Tibial nerve (tissue), 4 donors: ENCODE results near the gene TRAF3. TPM values are rescaled to one million over a fixed set of nuclear protein-coding genes. Genes with fewer than 3 reads are reported as not detected.

ENCODE experiments used
- DNase-seq, 2 donors: peaks; one replicate each; pipeline ENCODE4 v3.0.0-alpha.2; 2019; ENCODE audit warnings: low spot score in 2 of 2
- H3K27ac ChIP-seq, 4 donors: fragments of 200-600 bp; sonication (generic) in 3 of 4; one replicate each; pipeline ENCODE4 v1.5.1; 2017 to 2019; ENCODE audit warnings: mild to moderate bottlenecking in 1 of 4
- H3K27me3 ChIP-seq, 2 donors: fragments of 200-600 bp; sonication (generic) in 1 of 2; one replicate each; pipeline versions ENCODE4 v1.5.1 to v1.6.0; 2017 to 2019
- H3K36me3 ChIP-seq, 3 donors: fragments of 200-600 bp; sonication (generic); one replicate each; pipeline ENCODE4 v1.5.1; 2018 to 2019
- H3K4me1 ChIP-seq, 4 donors: fragments of 200-600 bp; sonication (generic) in 3 of 4; one replicate each; pipeline ENCODE4 v1.5.1; 2017 to 2019
- H3K4me3 ChIP-seq, 4 donors: fragments of 200-600 bp; sonication (generic) in 3 of 4; one replicate each; pipeline ENCODE4 v1.5.1; 2017 to 2019; ENCODE audit warnings: mild to moderate bottlenecking in 1 of 4, moderate library complexity in 1 of 4
- H3K9me3 ChIP-seq, 4 donors: fragments of 200-600 bp; sonication (generic) in 3 of 4; one replicate each; pipeline ENCODE4 v1.5.1; 2017 to 2019
- EP300 ChIP-seq, 2 donors: sonication (generic); formaldehyde crosslinking; IDR thresholded peaks; one replicate each; pipeline ENCODE4 v1.6.1; 2017; ENCODE audit warnings: antibody characterized with exemption in 2 of 2, mild to moderate bottlenecking in 1 of 2
- POLR2A ChIP-seq, 2 donors: fragments of 450-650 bp; IDR thresholded peaks; one replicate each; pipeline ENCODE4 v1.6.1; 2017; ENCODE audit warnings: antibody characterized with exemption in 2 of 2, mild to moderate bottlenecking in 2 of 2, moderate library complexity in 2 of 2
- WGBS, 2 donors: methylation state at CpG; one replicate each; pipeline ENCODE4 v1.1.5; 2018; 5-methylcytosine and 5-hydroxymethylcytosine counted together
- total RNA-seq, 4 donors: library from RNA; depleted of rRNA; stranded (reverse); fragments of >200 nt; gene quantifications; one replicate each; pipeline ENCODE4 v1.1.0, GENCODE V29; 2016
- TF ChIP-seq, protein P1 (sequence below), 5 experiments: fragments of 200-600 bp in 3 of 5; fragments of 450-650 bp in 2 of 5; sonication (generic) in 3 of 5; IDR thresholded peaks; one replicate each; pipeline ENCODE4 v1.5.1; 2016 to 2019; ENCODE audit warnings: antibody characterized with exemption in 5 of 5, mild to moderate bottlenecking in 3 of 5, moderate library complexity in 2 of 5

Gene TRAF3
- total RNA-seq, 4 donors from 2014 or later, result 4.8 to 20.7 (median 13.4) TPM

DNA sequence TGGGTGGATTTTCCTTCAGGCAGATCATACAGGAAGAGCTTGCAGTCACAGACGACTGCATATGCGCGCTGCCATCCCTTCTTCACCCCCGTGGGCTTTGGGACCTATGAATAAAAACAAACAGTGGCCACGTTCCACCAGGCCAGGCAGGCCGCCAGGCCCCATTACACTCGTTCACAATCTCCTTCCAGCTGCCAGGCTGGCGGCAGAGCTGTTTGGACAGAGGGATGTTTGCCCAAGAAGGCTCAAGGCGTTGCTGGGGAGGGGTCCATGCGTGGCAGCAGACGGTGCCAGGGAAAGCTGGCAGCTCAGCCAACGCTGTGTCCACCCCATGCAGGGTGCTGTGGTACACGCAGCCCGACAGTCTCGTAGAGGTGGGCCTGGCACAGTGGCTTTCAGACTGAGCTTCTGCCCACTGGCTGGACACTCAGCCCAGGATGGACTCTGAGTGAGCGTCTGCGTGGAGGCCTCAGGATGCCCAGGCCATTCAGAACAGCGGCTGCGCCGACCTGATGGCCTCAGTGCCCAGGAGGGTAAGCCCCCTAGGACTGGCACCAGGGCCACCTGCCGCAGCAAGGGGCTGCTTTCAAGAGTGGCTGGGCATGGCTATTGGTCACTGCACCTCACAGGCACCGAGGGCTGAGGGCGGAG is 172.7 kb downstream of the TRAF3 start:
- Histone ChIP-seq H3K27me3 (no peaks in the 10 kb centered on the region), H3K27ac (peak overlapping the region in 3 of 4 donors; percentile 23 to 54 (median 42)), H3K4me1 (peaks cover 0 to 28% (median 8%) of the 10 kb centered on the region in 4 donors), H3K36me3 (peaks cover 9 to 95% (median 21%) of the 10 kb centered on the region in 3 donors), H3K4me3 (no peak overlapping the region), H3K9me3 (no peaks in the 10 kb centered on the region)
- DNase-seq, result no peak
- WGBS, 2 donors, result 49 to 72% methylated on average over 7 to 15 of the region's 23 CpGs
- TF ChIP-seq POLR2A (IDR thresholded peaks at IDR 0.05) (no peak), EP300 (IDR thresholded peaks at IDR 0.05) (no peak)
- TF ChIP-seq, protein P1, sequence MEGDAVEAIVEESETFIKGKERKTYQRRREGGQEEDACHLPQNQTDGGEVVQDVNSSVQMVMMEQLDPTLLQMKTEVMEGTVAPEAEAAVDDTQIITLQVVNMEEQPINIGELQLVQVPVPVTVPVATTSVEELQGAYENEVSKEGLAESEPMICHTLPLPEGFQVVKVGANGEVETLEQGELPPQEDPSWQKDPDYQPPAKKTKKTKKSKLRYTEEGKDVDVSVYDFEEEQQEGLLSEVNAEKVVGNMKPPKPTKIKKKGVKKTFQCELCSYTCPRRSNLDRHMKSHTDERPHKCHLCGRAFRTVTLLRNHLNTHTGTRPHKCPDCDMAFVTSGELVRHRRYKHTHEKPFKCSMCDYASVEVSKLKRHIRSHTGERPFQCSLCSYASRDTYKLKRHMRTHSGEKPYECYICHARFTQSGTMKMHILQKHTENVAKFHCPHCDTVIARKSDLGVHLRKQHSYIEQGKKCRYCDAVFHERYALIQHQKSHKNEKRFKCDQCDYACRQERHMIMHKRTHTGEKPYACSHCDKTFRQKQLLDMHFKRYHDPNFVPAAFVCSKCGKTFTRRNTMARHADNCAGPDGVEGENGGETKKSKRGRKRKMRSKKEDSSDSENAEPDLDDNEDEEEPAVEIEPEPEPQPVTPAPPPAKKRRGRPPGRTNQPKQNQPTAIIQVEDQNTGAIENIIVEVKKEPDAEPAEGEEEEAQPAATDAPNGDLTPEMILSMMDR (IDR thresholded peaks at IDR 0.05), result no peak

DNA sequence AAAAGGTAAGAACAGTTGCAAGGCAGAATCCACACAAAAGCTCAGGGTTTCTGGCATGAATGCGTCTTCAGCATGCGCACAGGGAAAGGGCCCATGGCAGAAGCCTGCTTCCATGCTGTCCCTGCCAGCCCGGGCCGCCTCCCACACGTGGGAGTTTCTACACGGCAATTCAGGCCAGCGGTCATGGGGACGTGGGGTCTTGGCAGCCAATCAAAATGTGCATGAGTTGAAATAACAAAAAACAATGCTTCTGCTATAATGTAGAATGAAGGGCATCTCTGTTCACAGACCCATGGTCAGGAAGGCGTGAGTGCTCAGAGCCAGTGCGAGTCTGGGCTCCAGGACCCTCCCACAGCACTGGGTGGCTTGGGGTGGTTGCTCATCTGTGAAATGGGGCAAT is 173.8 kb downstream of the TRAF3 start:
- peak; percentile 20 to 85 for TF ChIP-seq EP300 (IDR thresholded peaks at IDR 0.05)
- no peak for TF ChIP-seq POLR2A (IDR thresholded peaks at IDR 0.05)
- Histone ChIP-seq H3K36me3 (peaks cover 7 to 95% (median 12%) of the 10 kb centered on the region in 3 donors), H3K4me3 (no peak overlapping the region), H3K27ac (peak overlapping the region in 2 of 4 donors; percentile 63 to 80), H3K4me1 (peaks cover 0 to 28% (median 8%) of the 10 kb centered on the region in 4 donors), H3K27me3 (no peaks in the 10 kb centered on the region), H3K9me3 (no peaks in the 10 kb centered on the region)
- 57 to 60% methylated on average over 10 of the region's 10 CpGs for WGBS, 2 donors
- no peak for DNase-seq

DNA sequence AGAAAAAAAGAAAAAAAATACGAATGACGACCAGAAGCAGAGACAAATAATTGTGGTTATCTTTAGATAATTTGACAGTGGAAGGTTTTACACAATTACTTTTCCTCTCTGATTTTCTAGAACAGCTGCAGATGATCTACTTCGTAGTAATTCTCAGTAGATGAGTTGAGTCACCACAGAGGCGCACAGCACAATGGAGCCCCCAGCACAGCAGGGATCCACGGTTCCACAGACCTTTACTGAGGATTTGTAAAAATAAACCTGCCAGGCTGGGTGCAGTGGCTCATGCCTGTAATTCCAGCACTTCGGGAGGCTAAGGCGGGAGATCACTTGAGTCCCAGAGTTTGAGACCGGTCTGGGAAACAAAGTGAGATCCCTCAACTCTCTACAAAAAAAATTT is 174.6 kb downstream of the TRAF3 start:
- Histone ChIP-seq H3K36me3 (peaks cover 7 to 95% (median 12%) of the 10 kb centered on the region in 3 donors), H3K4me3 (no peak overlapping the region), H3K27ac (peak overlapping the region in 2 of 4 donors; percentile 63 to 80), H3K4me1 (peaks cover 0 to 28% (median 8%) of the 10 kb centered on the region in 4 donors), H3K27me3 (no peaks in the 10 kb centered on the region), H3K9me3 (no peaks in the 10 kb centered on the region)
- no peak for TF ChIP-seq POLR2A (IDR thresholded peaks at IDR 0.05)
- TF ChIP-seq, protein P1 (IDR thresholded peaks at IDR 0.05), result no peak
- TF ChIP-seq EP300 (IDR thresholded peaks at IDR 0.05), result no peak
- 67 to 77% methylated on average over 8 of the region's 8 CpGs for WGBS, 2 donors
- no peak for DNase-seq

DNA sequence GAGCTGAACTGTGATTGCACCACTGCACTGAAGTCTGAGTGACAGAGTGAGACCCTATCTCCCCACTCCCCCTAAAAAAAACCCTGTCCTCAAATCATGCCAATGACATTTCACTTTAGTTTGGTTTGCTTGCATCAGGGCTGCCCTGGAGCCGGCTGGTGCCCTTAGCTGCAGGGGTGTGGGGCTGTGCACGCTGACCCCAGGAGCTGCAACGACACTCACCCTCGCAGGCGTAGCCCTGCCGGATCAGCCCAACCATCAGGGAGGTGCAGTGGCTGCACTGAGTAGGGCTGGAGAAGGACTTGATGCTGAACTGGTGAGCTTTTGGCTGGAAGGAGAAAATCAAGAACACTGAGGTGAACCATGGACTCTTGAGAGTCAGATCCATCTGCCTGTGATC is 175.0 kb downstream of the TRAF3 start:
- WGBS, 2 donors, result 91 to 96% methylated on average over 6 of the region's 6 CpGs
- Histone ChIP-seq H3K9me3 (no peaks in the 10 kb centered on the region), H3K4me3 (no peak overlapping the region), H3K27ac (peak overlapping the region in 1 of 4 donors; percentile 63), H3K36me3 (peaks cover 7 to 95% (median 12%) of the 10 kb centered on the region in 3 donors), H3K27me3 (no peaks in the 10 kb centered on the region), H3K4me1 (peaks cover 0 to 28% (median 8%) of the 10 kb centered on the region in 4 donors)
- TF ChIP-seq, protein P1 (IDR thresholded peaks at IDR 0.05), result no peak
- TF ChIP-seq EP300 (IDR thresholded peaks at IDR 0.05), result no peak
- no peak for TF ChIP-seq POLR2A (IDR thresholded peaks at IDR 0.05)
- DNase-seq, result no peak

DNA sequence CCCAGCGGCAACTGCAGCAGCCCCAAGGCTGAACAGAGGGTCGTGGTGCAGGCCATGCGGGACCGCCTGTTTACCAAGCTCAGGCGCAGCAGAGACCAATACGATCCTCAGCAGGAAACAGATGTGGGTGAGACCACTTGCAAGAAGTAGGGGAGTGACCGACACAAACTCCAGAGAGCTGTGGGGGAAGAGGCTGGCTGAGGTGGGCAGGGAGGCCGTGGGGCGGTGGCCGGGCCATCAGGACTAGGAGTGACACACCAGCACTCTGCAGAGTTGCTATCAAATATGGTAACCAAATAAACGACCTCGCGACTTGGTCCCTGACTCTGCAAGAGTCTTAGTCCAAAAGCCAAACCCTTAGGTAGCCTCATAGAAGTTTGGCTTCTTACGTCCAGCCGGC is 175.9 kb downstream of the TRAF3 start:
- peak overlapping the region in 1 of 4 donors; percentile 63 for H3K27ac ChIP-seq
- no peak for TF ChIP-seq EP300 (IDR thresholded peaks at IDR 0.05)
- no peak for TF ChIP-seq POLR2A (IDR thresholded peaks at IDR 0.05)
- DNase-seq, result no peak
- 79 to 89% methylated on average over 15 of the region's 15 CpGs for WGBS, 2 donors
- H3K27me3 ChIP-seq, result no peaks in the 10 kb centered on the region
- peaks cover 7 to 96% (median 17%) of the 10 kb centered on the region in 3 donors for H3K36me3 ChIP-seq
- H3K4me3 ChIP-seq, result no peak overlapping the region
- peaks cover 0 to 28% (median 8%) of the 10 kb centered on the region in 4 donors for H3K4me1 ChIP-seq
- H3K9me3 ChIP-seq, result no peaks in the 10 kb centered on the region

DNA sequence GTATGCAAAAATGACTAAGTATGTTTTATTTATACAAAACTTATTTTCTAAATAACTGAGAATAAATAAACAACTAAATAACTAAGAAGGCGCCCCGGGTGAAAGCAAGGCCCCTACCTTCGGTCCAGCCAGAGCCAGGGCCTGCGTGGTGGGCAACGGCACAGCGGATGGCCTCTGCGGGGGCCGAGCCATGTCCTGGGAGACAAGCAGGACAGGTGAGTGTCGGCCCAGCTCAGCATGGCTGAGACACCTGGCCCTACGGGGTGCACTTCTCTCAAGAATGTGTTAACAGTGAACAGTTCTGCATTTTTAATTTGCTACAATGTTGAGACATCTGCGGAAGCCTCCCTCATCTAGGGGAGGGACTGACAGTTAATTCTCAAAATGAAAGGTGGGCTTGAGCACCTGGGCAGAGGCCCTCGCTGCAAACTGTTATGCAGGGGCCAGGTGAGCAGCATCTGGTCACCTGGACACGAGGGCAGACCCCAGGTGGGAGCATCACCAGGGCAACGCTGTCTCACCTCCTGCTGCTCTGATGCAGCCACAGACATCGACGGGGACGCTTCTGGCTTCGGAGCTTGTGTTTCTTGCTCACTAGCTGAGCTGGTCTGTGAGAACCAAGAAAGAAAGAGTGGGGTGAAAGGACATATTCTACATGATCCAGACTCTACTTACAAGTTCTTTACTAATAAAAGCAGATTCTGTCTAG is 177.0 kb downstream of the TRAF3 start:
- no peak for DNase-seq

More for the DNA sequence above, 177.0 kb downstream of the TRAF3 start:
- Histone ChIP-seq H3K9me3 (no peaks in the 10 kb centered on the region), H3K27me3 (no peaks in the 10 kb centered on the region), H3K27ac (no peak overlapping the region), H3K4me3 (no peak overlapping the region), H3K36me3 (peaks cover 11 to 99% (median 23%) of the 10 kb centered on the region in 3 donors), H3K4me1 (peaks cover 0 to 22% (median 5%) of the 10 kb centered on the region in 4 donors)
- TF ChIP-seq EP300 (IDR thresholded peaks at IDR 0.05), result no peak
- TF ChIP-seq, protein P1 (IDR thresholded peaks at IDR 0.05), result no peak
- no peak for TF ChIP-seq POLR2A (IDR thresholded peaks at IDR 0.05)
- 92 to 93% methylated on average over 18 of the region's 18 CpGs for WGBS, 2 donors
